ENCODE measurements around the gene SLC9B2.

- TF ChIP-seq, protein P1, sequence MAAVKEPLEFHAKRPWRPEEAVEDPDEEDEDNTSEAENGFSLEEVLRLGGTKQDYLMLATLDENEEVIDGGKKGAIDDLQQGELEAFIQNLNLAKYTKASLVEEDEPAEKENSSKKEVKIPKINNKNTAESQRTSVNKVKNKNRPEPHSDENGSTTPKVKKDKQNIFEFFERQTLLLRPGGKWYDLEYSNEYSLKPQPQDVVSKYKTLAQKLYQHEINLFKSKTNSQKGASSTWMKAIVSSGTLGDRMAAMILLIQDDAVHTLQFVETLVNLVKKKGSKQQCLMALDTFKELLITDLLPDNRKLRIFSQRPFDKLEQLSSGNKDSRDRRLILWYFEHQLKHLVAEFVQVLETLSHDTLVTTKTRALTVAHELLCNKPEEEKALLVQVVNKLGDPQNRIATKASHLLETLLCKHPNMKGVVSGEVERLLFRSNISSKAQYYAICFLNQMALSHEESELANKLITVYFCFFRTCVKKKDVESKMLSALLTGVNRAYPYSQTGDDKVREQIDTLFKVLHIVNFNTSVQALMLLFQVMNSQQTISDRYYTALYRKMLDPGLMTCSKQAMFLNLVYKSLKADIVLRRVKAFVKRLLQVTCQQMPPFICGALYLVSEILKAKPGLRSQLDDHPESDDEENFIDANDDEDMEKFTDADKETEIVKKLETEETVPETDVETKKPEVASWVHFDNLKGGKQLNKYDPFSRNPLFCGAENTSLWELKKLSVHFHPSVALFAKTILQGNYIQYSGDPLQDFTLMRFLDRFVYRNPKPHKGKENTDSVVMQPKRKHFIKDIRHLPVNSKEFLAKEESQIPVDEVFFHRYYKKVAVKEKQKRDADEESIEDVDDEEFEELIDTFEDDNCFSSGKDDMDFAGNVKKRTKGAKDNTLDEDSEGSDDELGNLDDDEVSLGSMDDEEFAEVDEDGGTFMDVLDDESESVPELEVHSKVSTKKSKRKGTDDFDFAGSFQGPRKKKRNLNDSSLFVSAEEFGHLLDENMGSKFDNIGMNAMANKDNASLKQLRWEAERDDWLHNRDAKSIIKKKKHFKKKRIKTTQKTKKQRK (IDR thresholded peaks at IDR 0.05; ENCODE audit: low read depth, low read length): no peak
- no peak for TF ChIP-seq EZH2 (IDR thresholded peaks at IDR 0.05; ENCODE audit: borderline replicate concordance, control insufficient read depth, low read depth, low read length)
- TF ChIP-seq REST (IDR thresholded peaks at IDR 0.05; ENCODE audit: low read depth, low read length): no peak
- TF ChIP-seq NKRF (conservative IDR thresholded peaks at IDR 0.05): no peak
- TF ChIP-seq BHLHE40 (IDR thresholded peaks at IDR 0.05; ENCODE audit: borderline replicate concordance in 1 of 2, low read depth in 2 of 2, low read length in 1 of 2): no peak
- TF ChIP-seq, protein P2, sequence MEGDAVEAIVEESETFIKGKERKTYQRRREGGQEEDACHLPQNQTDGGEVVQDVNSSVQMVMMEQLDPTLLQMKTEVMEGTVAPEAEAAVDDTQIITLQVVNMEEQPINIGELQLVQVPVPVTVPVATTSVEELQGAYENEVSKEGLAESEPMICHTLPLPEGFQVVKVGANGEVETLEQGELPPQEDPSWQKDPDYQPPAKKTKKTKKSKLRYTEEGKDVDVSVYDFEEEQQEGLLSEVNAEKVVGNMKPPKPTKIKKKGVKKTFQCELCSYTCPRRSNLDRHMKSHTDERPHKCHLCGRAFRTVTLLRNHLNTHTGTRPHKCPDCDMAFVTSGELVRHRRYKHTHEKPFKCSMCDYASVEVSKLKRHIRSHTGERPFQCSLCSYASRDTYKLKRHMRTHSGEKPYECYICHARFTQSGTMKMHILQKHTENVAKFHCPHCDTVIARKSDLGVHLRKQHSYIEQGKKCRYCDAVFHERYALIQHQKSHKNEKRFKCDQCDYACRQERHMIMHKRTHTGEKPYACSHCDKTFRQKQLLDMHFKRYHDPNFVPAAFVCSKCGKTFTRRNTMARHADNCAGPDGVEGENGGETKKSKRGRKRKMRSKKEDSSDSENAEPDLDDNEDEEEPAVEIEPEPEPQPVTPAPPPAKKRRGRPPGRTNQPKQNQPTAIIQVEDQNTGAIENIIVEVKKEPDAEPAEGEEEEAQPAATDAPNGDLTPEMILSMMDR (IDR thresholded peaks at IDR 0.05 in 2 of 3, conservative IDR thresholded peaks at IDR 0.05 in 1 of 3; ENCODE audit: control insufficient read depth in 2 of 3, extremely low read depth in 1 of 3, insufficient read depth in 1 of 3, low read depth in 3 of 3, low read length in 3 of 3): no peak
- no peak for TF ChIP-seq PRDM15 (CRISPR knock-in tag; IDR thresholded peaks at IDR 0.05)
- TF ChIP-seq POLR2A (IDR thresholded peaks at IDR 0.05; ENCODE audit: low read depth, low read length): no peak
- no peak for TF ChIP-seq CHD4 (IDR thresholded peaks at IDR 0.05)
- no peak for TF ChIP-seq RFX5 (IDR thresholded peaks at IDR 0.05; ENCODE audit: low read depth, low read length)
- TF ChIP-seq EED (IDR thresholded peaks at IDR 0.05; ENCODE audit: low read depth): no peak
- TF ChIP-seq SIN3A (IDR thresholded peaks at IDR 0.05; ENCODE audit: low read depth, low read length): no peak
- TF ChIP-seq, protein P3, sequence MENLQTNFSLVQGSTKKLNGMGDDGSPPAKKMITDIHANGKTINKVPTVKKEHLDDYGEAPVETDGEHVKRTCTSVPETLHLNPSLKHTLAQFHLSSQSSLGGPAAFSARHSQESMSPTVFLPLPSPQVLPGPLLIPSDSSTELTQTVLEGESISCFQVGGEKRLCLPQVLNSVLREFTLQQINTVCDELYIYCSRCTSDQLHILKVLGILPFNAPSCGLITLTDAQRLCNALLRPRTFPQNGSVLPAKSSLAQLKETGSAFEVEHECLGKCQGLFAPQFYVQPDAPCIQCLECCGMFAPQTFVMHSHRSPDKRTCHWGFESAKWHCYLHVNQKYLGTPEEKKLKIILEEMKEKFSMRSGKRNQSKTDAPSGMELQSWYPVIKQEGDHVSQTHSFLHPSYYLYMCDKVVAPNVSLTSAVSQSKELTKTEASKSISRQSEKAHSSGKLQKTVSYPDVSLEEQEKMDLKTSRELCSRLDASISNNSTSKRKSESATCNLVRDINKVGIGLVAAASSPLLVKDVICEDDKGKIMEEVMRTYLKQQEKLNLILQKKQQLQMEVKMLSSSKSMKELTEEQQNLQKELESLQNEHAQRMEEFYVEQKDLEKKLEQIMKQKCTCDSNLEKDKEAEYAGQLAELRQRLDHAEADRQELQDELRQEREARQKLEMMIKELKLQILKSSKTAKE (IDR thresholded peaks at IDR 0.05; ENCODE audit: low read depth, poor library complexity, severe bottlenecking): no peak
Measured at GRCh38 chr4:103036169-103036568, 40.4 kb downstream of the SLC9B2 start.
